ENCODE data around the gene ZCCHC13. TPM values are rescaled to one million over a fixed set of nuclear protein-coding genes. Genes with fewer than 3 reads are reported as not detected.
"Not testable (repeated sequence)": the region's sequence is repeated elsewhere in the genome, so short reads cannot be mapped to it uniquely, and the experiment has no call there.

ZCCHC13 gene
- total RNA-seq, result not detected
- polyA plus RNA-seq, result not detected

- H3K9me3 ChIP-seq, result no peaks in the 10 kb centered on the region
- H3K27ac ChIP-seq, result no peak within 1 kb of the TSS
- no peaks in the 10 kb centered on the region for H3K4me1 ChIP-seq
- 96 to 97% methylated on average over 20 of the region's 20 CpGs for WGBS, 2 donors
- DNase-seq, result no peak
- TF ChIP-seq POLR2AphosphoS5 (IDR thresholded peaks at IDR 0.05), result no peak
- TF ChIP-seq POLR2A (IDR thresholded peaks at IDR 0.05), result no peak
- no peak for TF ChIP-seq EP300 (IDR thresholded peaks at IDR 0.05)
- TF ChIP-seq CTCF (IDR thresholded peaks at IDR 0.05), result no peak
- no peak within 1 kb of the TSS for H3K4me3 ChIP-seq
- intact Hi-C loops (cut with DNase I), result no loop called here
- H3K27me3 ChIP-seq, result no peaks in the 10 kb centered on the region
- H3K36me3 ChIP-seq, result no peaks in the 10 kb centered on the region
These were observed at the start of gene ZCCHC13 for GRCh38 chrX:74304016-74304415. Gene ZCCHC13 (plus strand): TSS chrX:74304180. CDS start chrX:74304267, 87 bp downstream.

GRCh38 chrX:74258111-74258510 is 45.9 kb upstream of the ZCCHC13 start:
- DNase-seq; H3K4me1 ChIP-seq; H3K27me3 ChIP-seq; intact Hi-C loops (cut with DNase I); H3K4me3 ChIP-seq; H3K27ac ChIP-seq; H3K9me3 ChIP-seq: not testable (repeated sequence)
- H3K36me3 ChIP-seq, result peaks cover 0 to 15% (median 0%) of the 10 kb centered on the region in 4 donors
- 94 to 96% methylated on average over 1 of the region's 1 CpG for WGBS, 2 donors

GRCh38 chrX:74259885-74260491 is 44.0 kb upstream of the ZCCHC13 start:
- WGBS, 2 donors, result 85 to 95% methylated on average over 4 of the region's 4 CpGs
- no peak for DNase-seq
- Histone ChIP-seq H3K36me3 (peaks cover 0 to 18% (median 0%) of the 10 kb centered on the region in 4 donors), H3K9me3 (no peaks in the 10 kb centered on the region), H3K4me3 (no peak overlapping the region), H3K27ac (no peak overlapping the region), H3K27me3 (no peaks in the 10 kb centered on the region), H3K4me1 (no peaks in the 10 kb centered on the region)
- intact Hi-C loops (cut with DNase I), result no loop called here
- TF ChIP-seq POLR2A (IDR thresholded peaks at IDR 0.05), result no peak
- no peak for TF ChIP-seq POLR2AphosphoS5 (IDR thresholded peaks at IDR 0.05)
- TF ChIP-seq EP300 (IDR thresholded peaks at IDR 0.05), result no peak
- TF ChIP-seq CTCF (IDR thresholded peaks at IDR 0.05), result no peak

- WGBS, 2 donors, result 96 to 97% methylated on average over 1 of the region's 1 CpG
These were observed 41.3 kb upstream of the ZCCHC13 start for GRCh38 chrX:74262452-74263209.

More at GRCh38 chrX:74262452-74263209, 41.3 kb upstream of the ZCCHC13 start:
- intact Hi-C loops (cut with DNase I), result no loop called here
- H3K4me1 ChIP-seq, result no peaks in the 10 kb centered on the region
- peaks cover 0 to 15% (median 0%) of the 10 kb centered on the region in 4 donors for H3K36me3 ChIP-seq
- no peak overlapping the region for H3K4me3 ChIP-seq
- no peak overlapping the region for H3K27ac ChIP-seq
- H3K27me3 ChIP-seq, result no peaks in the 10 kb centered on the region
- H3K9me3 ChIP-seq, result no peaks in the 10 kb centered on the region
- no peak for TF ChIP-seq CTCF (IDR thresholded peaks at IDR 0.05)
- TF ChIP-seq POLR2A (IDR thresholded peaks at IDR 0.05), result no peak
- no peak for TF ChIP-seq POLR2AphosphoS5 (IDR thresholded peaks at IDR 0.05)
- no peak for TF ChIP-seq EP300 (IDR thresholded peaks at IDR 0.05)
- no peak for DNase-seq
